ENCODE results near the gene SPEN.

SPEN gene

GRCh38 chr1:15876357-15877055 lies 29.0 kb downstream of the SPEN start:
- H3K36me3 Mint-ChIP-seq (ENCODE audit: low read depth): peaks cover 39% of the 10 kb centered on the region
- no peaks in the 10 kb centered on the region for H3K9me3 Mint-ChIP-seq
- H3K27me3 Mint-ChIP-seq (ENCODE audit: low read depth): no peaks in the 10 kb centered on the region
- H3K27ac Mint-ChIP-seq: peak overlapping the region in 2 of 3 experiments; percentile 3 to 12
- H3K4me1 Mint-ChIP-seq: peaks cover 10% of the 10 kb centered on the region
- TF ChIP-seq, protein P1, sequence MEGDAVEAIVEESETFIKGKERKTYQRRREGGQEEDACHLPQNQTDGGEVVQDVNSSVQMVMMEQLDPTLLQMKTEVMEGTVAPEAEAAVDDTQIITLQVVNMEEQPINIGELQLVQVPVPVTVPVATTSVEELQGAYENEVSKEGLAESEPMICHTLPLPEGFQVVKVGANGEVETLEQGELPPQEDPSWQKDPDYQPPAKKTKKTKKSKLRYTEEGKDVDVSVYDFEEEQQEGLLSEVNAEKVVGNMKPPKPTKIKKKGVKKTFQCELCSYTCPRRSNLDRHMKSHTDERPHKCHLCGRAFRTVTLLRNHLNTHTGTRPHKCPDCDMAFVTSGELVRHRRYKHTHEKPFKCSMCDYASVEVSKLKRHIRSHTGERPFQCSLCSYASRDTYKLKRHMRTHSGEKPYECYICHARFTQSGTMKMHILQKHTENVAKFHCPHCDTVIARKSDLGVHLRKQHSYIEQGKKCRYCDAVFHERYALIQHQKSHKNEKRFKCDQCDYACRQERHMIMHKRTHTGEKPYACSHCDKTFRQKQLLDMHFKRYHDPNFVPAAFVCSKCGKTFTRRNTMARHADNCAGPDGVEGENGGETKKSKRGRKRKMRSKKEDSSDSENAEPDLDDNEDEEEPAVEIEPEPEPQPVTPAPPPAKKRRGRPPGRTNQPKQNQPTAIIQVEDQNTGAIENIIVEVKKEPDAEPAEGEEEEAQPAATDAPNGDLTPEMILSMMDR (IDR thresholded peaks at IDR 0.05; ENCODE audit: unreplicated experiment in 3 of 3): peak; percentile 9 to 24 (median 18)
- no peak overlapping the region for H3K4me3 Mint-ChIP-seq

DNA sequence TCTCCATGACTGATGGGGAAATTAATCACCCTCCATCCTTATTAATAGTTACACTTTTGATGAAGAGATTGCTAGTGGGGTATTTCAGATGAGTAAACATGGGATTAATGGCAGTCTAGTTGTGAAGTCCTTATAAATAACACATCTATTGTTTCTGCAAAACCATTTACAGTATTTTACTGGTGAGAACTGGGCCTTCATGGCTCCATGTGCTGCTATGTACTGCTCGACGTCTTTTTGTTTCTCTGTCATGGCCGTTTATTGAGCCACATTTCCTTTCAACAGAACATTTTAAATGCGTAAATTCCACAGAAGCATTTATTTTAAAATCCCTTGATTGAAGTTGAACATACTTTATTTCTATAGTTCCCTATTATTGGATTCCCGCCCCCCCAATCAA lies 34.5 kb downstream of the SPEN start:
- H3K27me3 Mint-ChIP-seq (ENCODE audit: low read depth): no peaks in the 10 kb centered on the region
- no peak overlapping the region for H3K4me3 Mint-ChIP-seq
- peaks cover 11% of the 10 kb centered on the region for H3K36me3 Mint-ChIP-seq (ENCODE audit: low read depth)
- H3K27ac Mint-ChIP-seq: peak overlapping the region in 1 of 3 experiments; percentile 27
- no peaks in the 10 kb centered on the region for H3K9me3 Mint-ChIP-seq
- TF ChIP-seq, protein P1 (IDR thresholded peaks at IDR 0.05; ENCODE audit: unreplicated experiment in 3 of 3): no peak
- H3K4me1 Mint-ChIP-seq: peaks cover 32% of the 10 kb centered on the region

GRCh38 chr1:15882665-15883064 lies 35.2 kb downstream of the SPEN start:
- Mint-ChIP-seq H3K4me1 (peaks cover 32% of the 10 kb centered on the region), H3K36me3 (ENCODE audit: low read depth) (peaks cover 11% of the 10 kb centered on the region), H3K9me3 (no peaks in the 10 kb centered on the region), H3K4me3 (no peak overlapping the region), H3K27me3 (ENCODE audit: low read depth) (no peaks in the 10 kb centered on the region), H3K27ac (peak overlapping the region; percentile 63 to 79 (median 67))
- TF ChIP-seq, protein P1 (IDR thresholded peaks at IDR 0.05; ENCODE audit: unreplicated experiment in 3 of 3): no peak

DNA sequence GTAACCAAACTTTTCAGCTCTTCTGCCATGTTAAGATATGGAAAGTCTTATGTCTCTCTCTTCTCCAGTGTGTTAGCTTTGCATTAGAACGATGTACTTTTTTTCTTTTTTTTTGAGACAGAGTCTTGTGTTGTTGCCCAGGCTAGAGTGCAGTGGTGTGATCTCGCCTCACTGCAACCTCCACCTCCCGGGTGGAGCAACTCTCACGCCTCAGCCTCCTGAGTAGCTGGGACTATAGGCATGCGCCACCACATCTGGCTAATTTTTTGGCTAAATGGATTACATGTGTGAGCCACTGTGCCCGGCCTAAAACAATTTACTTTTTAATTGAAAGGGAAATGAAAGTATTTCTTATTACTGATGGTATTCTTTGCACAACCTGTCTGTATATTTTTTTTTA lies 35.8 kb downstream of the SPEN start:
- Mint-ChIP-seq H3K9me3 (no peaks in the 10 kb centered on the region), H3K27me3 (ENCODE audit: low read depth) (no peaks in the 10 kb centered on the region), H3K36me3 (ENCODE audit: low read depth) (peaks cover 11% of the 10 kb centered on the region), H3K4me1 (peaks cover 32% of the 10 kb centered on the region), H3K4me3 (no peak overlapping the region), H3K27ac (peak overlapping the region; percentile 63 to 79 (median 67))
- TF ChIP-seq, protein P1 (IDR thresholded peaks at IDR 0.05; ENCODE audit: unreplicated experiment in 3 of 3): no peak

GRCh38 chr1:15884477-15884876 lies 37.0 kb downstream of the SPEN start:
- Mint-ChIP-seq H3K9me3 (no peaks in the 10 kb centered on the region), H3K36me3 (ENCODE audit: low read depth) (peaks cover 10% of the 10 kb centered on the region), H3K27ac (peak overlapping the region; percentile 99 to 100 (median 99)), H3K4me3 (peak overlapping the region in 1 of 3 experiments; percentile 29), H3K4me1 (peaks cover 32% of the 10 kb centered on the region), H3K27me3 (ENCODE audit: low read depth) (no peaks in the 10 kb centered on the region)
- TF ChIP-seq, protein P1 (IDR thresholded peaks at IDR 0.05; ENCODE audit: unreplicated experiment in 3 of 3): no peak

DNA sequence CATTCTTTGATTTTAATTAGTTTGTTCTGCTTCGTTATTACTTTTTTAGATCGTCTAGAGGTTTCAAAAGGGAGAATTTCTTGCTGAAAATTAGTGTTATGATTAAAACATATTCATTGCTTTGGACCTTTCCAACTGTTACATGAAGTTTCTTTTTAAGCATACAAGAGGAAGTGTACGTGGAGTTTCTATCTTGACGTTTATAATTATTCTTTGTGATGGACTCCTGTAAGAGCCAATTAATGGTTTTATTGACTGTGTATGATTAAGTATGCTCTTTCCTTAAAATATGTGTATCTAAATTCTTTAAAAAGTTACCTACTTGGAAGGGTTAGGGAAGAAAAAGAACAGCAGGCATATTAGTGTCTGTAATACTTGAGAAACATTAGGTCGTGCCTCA lies 37.8 kb downstream of the SPEN start:
- peak overlapping the region; percentile 99 to 100 (median 99) for H3K27ac Mint-ChIP-seq
- TF ChIP-seq, protein P1 (IDR thresholded peaks at IDR 0.05; ENCODE audit: unreplicated experiment in 3 of 3): no peak
- H3K4me3 Mint-ChIP-seq: peak overlapping the region; percentile 74 to 81 (median 80)
- H3K36me3 Mint-ChIP-seq (ENCODE audit: low read depth): peaks cover 14% of the 10 kb centered on the region
- H3K27me3 Mint-ChIP-seq (ENCODE audit: low read depth): no peaks in the 10 kb centered on the region
- H3K4me1 Mint-ChIP-seq: peaks cover 32% of the 10 kb centered on the region
- H3K9me3 Mint-ChIP-seq: no peaks in the 10 kb centered on the region
